WTC11 (cell line): ENCODE measurements around the gene LIN9.

Source experiments
- CTCF ChIP-seq: fragments of 200-600 bp; IDR thresholded peaks from 2 replicates; pipeline ENCODE4 v1.8.0; 2022; ENCODE audit warnings: antibody characterized with exemption
- MAX ChIP-seq: sonication (generic); formaldehyde crosslinking; IDR thresholded peaks from 2 replicates; pipeline ENCODE4 v1.8.0; 2022; ENCODE audit warnings: mild to moderate bottlenecking, missing genetic modification reagents
- NR2C2 ChIP-seq: sonication (generic); formaldehyde crosslinking; IDR thresholded peaks from 2 replicates; pipeline ENCODE4 v1.8.0; 2022; ENCODE audit warnings: mild to moderate bottlenecking, missing genetic modification reagents

GRCh38 chr1:226287587-226287986, 21.4 kb downstream of the LIN9 start:
- TF ChIP-seq MAX (CRISPR knock-in tag) (no peak), CTCF (no peak), NR2C2 (CRISPR knock-in tag) (no peak)
